Measurements from ENCODE around the gene PPP1R10.

Gene PPP1R10

GRCh38 chr6:30646450-30647241, 29.6 kb upstream of the PPP1R10 start, which contains the start of gene C6orf136:
Gene C6orf136 (plus strand): TSS chr6:30647133. CDS start chr6:30647232, 99 bp downstream.
- DNase-seq, result peak; percentile 94
- H3F3A ChIP-seq (ENCODE audit: insufficient read depth, low read length), result peaks cover 6% of the 10 kb centered on the region; the same call in 1 of the 2 replicates
- H3K9me2 ChIP-seq (replicated peaks; ENCODE audit: insufficient read depth, low read length), result no peaks in the 10 kb centered on the region
- H3K27ac ChIP-seq (ENCODE audit: low read length), result peak within 1 kb of the TSS; percentile 79
- peaks cover 4% of the 10 kb centered on the region; the same call in 1 of the 2 replicates for H3K36me3 ChIP-seq (replicated peaks; ENCODE audit: insufficient read depth, low read length)
- H4K20me1 ChIP-seq (ENCODE audit: insufficient read depth, low read length), result no peaks in the 10 kb centered on the region
- H3K4me3 ChIP-seq (ENCODE audit: low read length), result peak within 1 kb of the TSS; percentile 99
- no peaks in the 10 kb centered on the region for H3K27me3 ChIP-seq (replicated peaks; ENCODE audit: insufficient read depth, low read length)
- H3K9ac ChIP-seq (ENCODE audit: low read length), result peak within 1 kb of the TSS; percentile 96
- TF ChIP-seq EZH2 (optimal IDR thresholded peaks at IDR 0.05; ENCODE audit: low read depth, low read length) (no peak), CTCF (IDR thresholded peaks at IDR 0.05; ENCODE audit: low read length) (no peak), EZH2phosphoT487 (IDR thresholded peaks at IDR 0.05; ENCODE audit: low read length) (no peak)
- no peaks in the 10 kb centered on the region for H3K9me3 ChIP-seq (replicated peaks; ENCODE audit: insufficient read depth, low read length)
- H3K4me2 ChIP-seq (ENCODE audit: low read depth, low read length), result peak within 1 kb of the TSS; percentile 93
- H3K4me1 ChIP-seq (ENCODE audit: low read length), result peaks cover 5% of the 10 kb centered on the region; the same call in 1 of the 2 replicates
- peak within 1 kb of the TSS; percentile 77 for H2AFZ ChIP-seq (ENCODE audit: low read length)
- H3K79me2 ChIP-seq (ENCODE audit: low read length), result peaks cover 42% of the 10 kb centered on the region

- TF ChIP-seq CTCF (IDR thresholded peaks at IDR 0.05; ENCODE audit: low read length), result no peak
- no peak for TF ChIP-seq EZH2 (optimal IDR thresholded peaks at IDR 0.05; ENCODE audit: low read depth, low read length)
- no peak for TF ChIP-seq EZH2phosphoT487 (IDR thresholded peaks at IDR 0.05; ENCODE audit: low read length)
- peaks cover 4% of the 10 kb centered on the region; the same call in 1 of the 2 replicates for H3F3A ChIP-seq (ENCODE audit: insufficient read depth, low read length)
- peaks cover 42% of the 10 kb centered on the region for H3K79me2 ChIP-seq (ENCODE audit: low read length)
- peak overlapping the region; percentile 77 for H3K4me2 ChIP-seq (ENCODE audit: low read depth, low read length)
- no peaks in the 10 kb centered on the region for H3K27me3 ChIP-seq (replicated peaks; ENCODE audit: insufficient read depth, low read length)
- no peaks in the 10 kb centered on the region for H4K20me1 ChIP-seq (ENCODE audit: insufficient read depth, low read length)
- no peak overlapping the region for H3K27ac ChIP-seq (ENCODE audit: low read length)
- DNase-seq, result no peak
- H3K4me3 ChIP-seq (ENCODE audit: low read length), result no peak overlapping the region
- H3K9ac ChIP-seq (ENCODE audit: low read length), result no peak overlapping the region
- H2AFZ ChIP-seq (ENCODE audit: low read length), result no peak overlapping the region
- H3K36me3 ChIP-seq (replicated peaks; ENCODE audit: insufficient read depth, low read length), result peaks cover 4% of the 10 kb centered on the region; the same call in 1 of the 2 replicates
- H3K9me2 ChIP-seq (replicated peaks; ENCODE audit: insufficient read depth, low read length), result no peaks in the 10 kb centered on the region
- peaks cover 5% of the 10 kb centered on the region; the same call in 1 of the 2 replicates for H3K4me1 ChIP-seq (ENCODE audit: low read length)
- no peaks in the 10 kb centered on the region for H3K9me3 ChIP-seq (replicated peaks; ENCODE audit: insufficient read depth, low read length)
These were observed 28.9 kb upstream of the PPP1R10 start for GRCh38 chr6:30645989-30646388.

GRCh38 chr6:30644769-30645168, 27.7 kb upstream of the PPP1R10 start:
- H4K20me1 ChIP-seq (ENCODE audit: insufficient read depth, low read length), result no peaks in the 10 kb centered on the region

More at GRCh38 chr6:30644769-30645168, 27.7 kb upstream of the PPP1R10 start:
- peaks cover 4% of the 10 kb centered on the region; the same call in 1 of the 2 replicates for H3K36me3 ChIP-seq (replicated peaks; ENCODE audit: insufficient read depth, low read length)
- no peak for DNase-seq
- no peaks in the 10 kb centered on the region for H3K9me2 ChIP-seq (replicated peaks; ENCODE audit: insufficient read depth, low read length)
- H3K4me1 ChIP-seq (ENCODE audit: low read length), result peaks cover 5% of the 10 kb centered on the region; the same call in 1 of the 2 replicates
- no peak overlapping the region for H3K4me2 ChIP-seq (ENCODE audit: low read depth, low read length)
- no peak overlapping the region for H3K9ac ChIP-seq (ENCODE audit: low read length)
- TF ChIP-seq CTCF (IDR thresholded peaks at IDR 0.05; ENCODE audit: low read length) (no peak), EZH2 (optimal IDR thresholded peaks at IDR 0.05; ENCODE audit: low read depth, low read length) (no peak), EZH2phosphoT487 (IDR thresholded peaks at IDR 0.05; ENCODE audit: low read length) (no peak)
- H3K27ac ChIP-seq (ENCODE audit: low read length), result no peak overlapping the region
- H3F3A ChIP-seq (ENCODE audit: insufficient read depth, low read length), result 0 out of 2 replicates have a peak, but pooled peaks cover 4% of the 10 kb centered on the region
- H3K79me2 ChIP-seq (ENCODE audit: low read length), result peaks cover 39% of the 10 kb centered on the region
- no peak overlapping the region for H2AFZ ChIP-seq (ENCODE audit: low read length)
- no peak overlapping the region for H3K4me3 ChIP-seq (ENCODE audit: low read length)
- no peaks in the 10 kb centered on the region for H3K27me3 ChIP-seq (replicated peaks; ENCODE audit: insufficient read depth, low read length)
- no peaks in the 10 kb centered on the region for H3K9me3 ChIP-seq (replicated peaks; ENCODE audit: insufficient read depth, low read length)
